B cell (primary cell): ENCODE measurements around the gene STAM2. TPM values are rescaled to one million over a fixed set of nuclear protein-coding genes. Genes with fewer than 3 reads are reported as not detected.
"Not testable (repeated sequence)": the region's sequence is repeated elsewhere in the genome, so short reads cannot be mapped to it uniquely, and the experiment has no call there.

Experiments used
- ATAC-seq: fragments of 200-7000 bp; cut with Tn5 transposase; one replicate; pipeline ENCODE4 v1.10.0; 2021; ENCODE audit warnings: low read depth, mild to moderate bottlenecking, moderate number of reproducible peaks, moderate library complexity
- CTCF ChIA-PET: fragments of 350-600 bp; sonication (Branson Sonifier 250); formaldehyde crosslinking; loops from one replicate; lab custom pipeline; 2021; ENCODE audit warnings: antibody characterized with exemption, inconsistent platforms; lab: Charles Lee
- POLR2A ChIA-PET: fragments of 350-600 bp; sonication (Branson Sonifier 250); formaldehyde crosslinking; loops from one replicate; lab custom pipeline; 2021; ENCODE audit warnings: antibody characterized with exemption; lab: Charles Lee
- DNase-seq: peaks from one replicate; pipeline ENCODE4 v3.0.0; 2013
- H2AFZ ChIP-seq: 2 replicates; pipeline ENCODE4 v1.6.1; 2012; ENCODE audit warnings: mild to moderate bottlenecking, low read depth, low read length; ENCODE audit not compliant: insufficient read depth, poor library complexity, severe bottlenecking
- H3K27ac ChIP-seq, 2 donors: 1 replicate in 1 of 2; 2 replicates in 1 of 2; pipeline ENCODE4 v1.5.1; 2012 to 2013; ENCODE audit warnings: low read length in 2 of 2, mild to moderate bottlenecking in 2 of 2, moderate library complexity in 1 of 2
- H3K27me3 ChIP-seq, 4 experiments: fragments of 200-600 bp in 1 of 4; sonication (generic) in 1 of 4; replicated peaks in 1 of 4; 1 replicate in 2 of 4; 2 replicates in 2 of 4; pipeline versions ENCODE4 v1.6.1 to v1.7.0; 2013 to 2016; ENCODE audit warnings: low read length in 3 of 4, mild to moderate bottlenecking in 2 of 4, mixed read lengths in 1 of 4, moderate library complexity in 1 of 4; ENCODE audit not compliant: insufficient read depth in 4 of 4, control insufficient read depth in 3 of 4; ENCODE audit errors: control extremely low read depth in 1 of 4
- H3K36me3 ChIP-seq, 2 experiments: replicated peaks in 1 of 2; 1 replicate in 1 of 2; 2 replicates in 1 of 2; pipeline versions ENCODE4 v1.6.1 to v1.7.1; 2013; ENCODE audit warnings: low read length in 1 of 2; ENCODE audit not compliant: insufficient read depth in 2 of 2, control insufficient read depth in 1 of 2; ENCODE audit errors: control extremely low read depth in 1 of 2, extremely low read depth in 1 of 2
- H3K4me1 ChIP-seq, 2 donors: fragments of 200-600 bp in 1 of 2; sonication (generic) in 1 of 2; 1 replicate in 1 of 2; 2 replicates in 1 of 2; pipeline versions ENCODE4 v1.5.1 to v1.6.1; 2013 to 2017; ENCODE audit warnings: low read length in 2 of 2; ENCODE audit not compliant: control insufficient read depth in 2 of 2, insufficient read depth in 2 of 2
- H3K4me2 ChIP-seq: replicated peaks from 2 replicates; pipeline ENCODE3; 2012; ENCODE audit warnings: mild to moderate bottlenecking, low read depth, low read length; ENCODE audit not compliant: poor library complexity, severe bottlenecking
- H3K4me3 ChIP-seq, 5 experiments: fragments of 200-600 bp in 1 of 5; sonication (generic) in 1 of 5; 1 replicate in 3 of 5; 2 replicates in 2 of 5; pipeline versions ENCODE4 v1.5.1 to v1.7.0; 2011 to 2016; ENCODE audit warnings: low read length in 4 of 5, mild to moderate bottlenecking in 4 of 5, low read depth in 2 of 5, control low read depth in 1 of 5, moderate library complexity in 1 of 5; ENCODE audit not compliant: insufficient read depth in 1 of 5; ENCODE audit errors: control extremely low read depth in 1 of 5, extremely low read depth in 1 of 5
- H3K79me2 ChIP-seq: fragments of 200-600 bp; sonication (generic); one replicate; pipeline ENCODE4 v1.6.0; 2016; ENCODE audit warnings: low read length; ENCODE audit not compliant: control insufficient read depth, insufficient read depth
- H3K9ac ChIP-seq: fragments of 200-600 bp; sonication (generic); 2 replicates; pipeline ENCODE4 v1.6.1; 2017; ENCODE audit warnings: mild to moderate bottlenecking, low read length, moderate library complexity
- H3K9me3 ChIP-seq, 3 donors: one replicate each; pipeline versions ENCODE4 v1.6.1 to v1.7.1; 2013; ENCODE audit warnings: low read length in 2 of 3; ENCODE audit not compliant: control insufficient read depth in 2 of 3, insufficient read depth in 1 of 3; ENCODE audit errors: control extremely low read depth in 1 of 3
- H4K20me1 ChIP-seq: 2 replicates; pipeline ENCODE4 v1.6.0; 2012; ENCODE audit warnings: mild to moderate bottlenecking, low read length; ENCODE audit not compliant: insufficient read depth, control insufficient read depth, poor library complexity, severe bottlenecking
- H3K27ac Mint-ChIP-seq: one replicate; pipeline ENCODE4 v1.8.0; 2021; ENCODE audit warnings: mixed read lengths
- H3K27me3 Mint-ChIP-seq: one replicate; pipeline ENCODE4 v1.8.0; 2021; ENCODE audit warnings: mixed read lengths
- H3K4me1 Mint-ChIP-seq: one replicate; pipeline ENCODE4 v1.8.0; 2021; ENCODE audit warnings: mixed read lengths
- H3K4me3 Mint-ChIP-seq: one replicate; pipeline ENCODE4 v1.8.0; 2021; ENCODE audit warnings: mixed read lengths
- H3K9me3 Mint-ChIP-seq: one replicate; pipeline ENCODE4 v1.8.0; 2022; ENCODE audit warnings: mixed read lengths; ENCODE audit not compliant: insufficient read depth
- EZH2 ChIP-seq: IDR thresholded peaks from 2 replicates; pipeline ENCODE4 v1.6.1; 2012; ENCODE audit warnings: borderline replicate concordance, low read depth, mild to moderate bottlenecking, moderate library complexity, low read length; ENCODE audit not compliant: insufficient read depth, poor library complexity, severe bottlenecking
- WGBS: methylation state at CpG from one replicate; pipeline ENCODE4 v1.1.5; 2013; ENCODE audit warnings: missing lambda C conversion rate; ENCODE audit not compliant: insufficient coverage; 5-methylcytosine and 5-hydroxymethylcytosine counted together
- intact Hi-C: fragments of 100-400 bp; cut with micrococcal nuclease; formaldehyde crosslinking; loops from one replicate; pipeline ENCODE4 v1.10.0; 2022
- polyA plus RNA-seq: library from polyadenylated mRNA; depleted of rRNA; stranded (reverse); fragments of >200 nt; gene quantifications from 2 replicates; pipeline ENCODE4 v1.2.3, GENCODE V29; 2012
- total RNA-seq, 2 donors: library from RNA; stranded (reverse); fragments of 120-200 nt in 1 of 2; gene quantifications; 1 replicate in 1 of 2; 2 replicates in 1 of 2; pipeline versions ENCODE4 v1.2.3 to v1.2.4, GENCODE V29; 2013 to 2022
- TF ChIP-seq, protein P1 (sequence below): fragments of 200-600 bp; IDR thresholded peaks from one replicate; pipeline ENCODE4 v1.8.0; 2022; ENCODE audit warnings: antibody characterized with exemption, mild to moderate bottlenecking

The STAM2 gene
- total and polyA plus RNA-seq, 2 donors (not counting 1 experiment from before 2014, with no cell fraction given), result 5.7 to 30.2 TPM

GRCh38 chr2:152189622-152190495 is 14.3 kb upstream of the STAM2 start:
- intact Hi-C loops, result loop anchor here (1.0 to 5.0 kb wide), 3 partner anchors 437 to 1327 kb away; no protein-coding TSS in a partner anchor
- CTCF ChIA-PET, result interaction anchor here (0.6 to 2.8 kb wide), 14 partner anchors 9 to 449 kb away, joined by 3 to 53 read pairs (median 4); no protein-coding TSS in a partner anchor

GRCh38 chr2:152186808-152187207 is 11.2 kb upstream of the STAM2 start:
- intact Hi-C loops, result not testable (repeated sequence)
- CTCF ChIA-PET, result interaction anchor here (1.4 to 2.6 kb wide), 2 partner anchors 10 to 449 kb away, joined by 5 to 23 read pairs; no protein-coding TSS in a partner anchor

More at GRCh38 chr2:152189622-152190495, 14.3 kb upstream of the STAM2 start:
- Histone ChIP-seq H4K20me1 (no peaks in the 10 kb centered on the region), H3K36me3 (no peaks in the 10 kb centered on the region), H3K79me2 (no peaks in the 10 kb centered on the region), H3K27ac (no peak overlapping the region), H3K9me3 (no peaks in the 10 kb centered on the region), H3K4me3 (no peak overlapping the region), H3K4me2 (no peak overlapping the region), H2AFZ (no peak overlapping the region), H3K9ac (no peak overlapping the region), H3K4me1 (no peaks in the 10 kb centered on the region), H3K27me3 (peaks cover 0 to 9% (median 3%) of the 10 kb centered on the region in 4 experiments)
- TF ChIP-seq, protein P1, sequence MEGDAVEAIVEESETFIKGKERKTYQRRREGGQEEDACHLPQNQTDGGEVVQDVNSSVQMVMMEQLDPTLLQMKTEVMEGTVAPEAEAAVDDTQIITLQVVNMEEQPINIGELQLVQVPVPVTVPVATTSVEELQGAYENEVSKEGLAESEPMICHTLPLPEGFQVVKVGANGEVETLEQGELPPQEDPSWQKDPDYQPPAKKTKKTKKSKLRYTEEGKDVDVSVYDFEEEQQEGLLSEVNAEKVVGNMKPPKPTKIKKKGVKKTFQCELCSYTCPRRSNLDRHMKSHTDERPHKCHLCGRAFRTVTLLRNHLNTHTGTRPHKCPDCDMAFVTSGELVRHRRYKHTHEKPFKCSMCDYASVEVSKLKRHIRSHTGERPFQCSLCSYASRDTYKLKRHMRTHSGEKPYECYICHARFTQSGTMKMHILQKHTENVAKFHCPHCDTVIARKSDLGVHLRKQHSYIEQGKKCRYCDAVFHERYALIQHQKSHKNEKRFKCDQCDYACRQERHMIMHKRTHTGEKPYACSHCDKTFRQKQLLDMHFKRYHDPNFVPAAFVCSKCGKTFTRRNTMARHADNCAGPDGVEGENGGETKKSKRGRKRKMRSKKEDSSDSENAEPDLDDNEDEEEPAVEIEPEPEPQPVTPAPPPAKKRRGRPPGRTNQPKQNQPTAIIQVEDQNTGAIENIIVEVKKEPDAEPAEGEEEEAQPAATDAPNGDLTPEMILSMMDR, result peak; percentile 75
- TF ChIP-seq EZH2, result no peak
- WGBS, result 50% methylated on average over 2 of the region's 8 CpGs
- Mint-ChIP-seq H3K9me3 (no peaks in the 10 kb centered on the region), H3K27me3 (peaks cover 33% of the 10 kb centered on the region), H3K4me3 (no peak overlapping the region), H3K4me1 (no peaks in the 10 kb centered on the region), H3K27ac (no peak overlapping the region)
- ATAC-seq, result peak; percentile 60
- DNase-seq, result peak; percentile 47
- POLR2A ChIA-PET, result no interaction called here

More at GRCh38 chr2:152186808-152187207, 11.2 kb upstream of the STAM2 start:
- ATAC-seq, H3K27ac ChIP-seq, H3K4me1 Mint-ChIP-seq, H2AFZ ChIP-seq, POLR2A ChIA-PET, H3K27ac Mint-ChIP-seq, H3K4me3 ChIP-seq, H3K9me3 ChIP-seq, H3K9ac ChIP-seq, H3K4me2 ChIP-seq, H4K20me1 ChIP-seq, H3K79me2 ChIP-seq, H3K27me3 ChIP-seq, H3K4me1 ChIP-seq, H3K4me3 Mint-ChIP-seq, H3K9me3 Mint-ChIP-seq, DNase-seq, H3K36me3 ChIP-seq: not testable (repeated sequence)
- peaks cover 29% of the 10 kb centered on the region for H3K27me3 Mint-ChIP-seq
- WGBS, result no CpG with 5 or more reads among the region's 5 CpGs
